D721Med (cell line): ENCODE measurements around the gene KLF2.

Experiments used
- DNase-seq: peaks from one replicate; pipeline ENCODE4 v3.0.0; 2011; ENCODE audit warnings: low spot score; ENCODE audit not compliant: insufficient read length
- FAIRE-seq: peaks from 2 replicates; lab custom pipeline; 2011; peaks lifted over from hg19 to GRCh38; lab: Jason Lieb, UNC
- TF ChIP-seq, protein P1 (sequence below): IDR thresholded peaks from 2 replicates; pipeline ENCODE4 v1.5.1; 2012; ENCODE audit warnings: mild to moderate bottlenecking, control low read depth; ENCODE audit not compliant: insufficient read depth; ENCODE audit errors: missing control alignments

Gene KLF2

DNA sequence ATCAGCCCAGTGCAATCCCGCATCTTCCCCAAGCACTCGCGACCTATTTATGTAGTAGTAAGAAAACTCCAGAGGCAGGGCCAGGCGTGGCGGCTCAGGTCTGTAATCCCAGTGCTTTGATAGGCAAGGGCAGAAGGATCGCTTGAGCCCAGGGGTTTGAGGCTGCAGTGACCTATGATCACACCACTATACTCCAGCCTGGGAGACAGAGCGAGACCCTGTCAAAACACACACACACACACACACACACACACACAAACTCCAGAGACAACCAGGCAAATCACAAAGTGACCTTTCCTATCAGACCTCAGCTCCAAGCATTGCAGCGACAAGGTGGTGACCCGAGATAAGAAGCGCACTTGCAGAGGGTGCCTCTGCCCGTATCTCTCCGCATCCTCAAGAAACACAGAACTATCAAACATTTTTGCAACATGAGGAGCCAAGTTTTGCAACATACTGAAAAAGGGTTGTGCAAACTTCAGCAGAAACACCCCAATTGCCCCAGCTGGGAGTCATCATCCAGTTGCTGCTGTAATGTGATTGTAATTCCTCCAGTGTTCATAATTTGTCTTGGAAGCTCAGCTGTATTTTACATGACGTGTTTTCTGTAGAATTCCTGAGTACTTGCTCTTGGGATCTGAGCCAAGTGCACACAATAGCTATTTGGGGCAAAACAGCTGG, 8.7 kb upstream of the KLF2 start:
- TF ChIP-seq, protein P1, sequence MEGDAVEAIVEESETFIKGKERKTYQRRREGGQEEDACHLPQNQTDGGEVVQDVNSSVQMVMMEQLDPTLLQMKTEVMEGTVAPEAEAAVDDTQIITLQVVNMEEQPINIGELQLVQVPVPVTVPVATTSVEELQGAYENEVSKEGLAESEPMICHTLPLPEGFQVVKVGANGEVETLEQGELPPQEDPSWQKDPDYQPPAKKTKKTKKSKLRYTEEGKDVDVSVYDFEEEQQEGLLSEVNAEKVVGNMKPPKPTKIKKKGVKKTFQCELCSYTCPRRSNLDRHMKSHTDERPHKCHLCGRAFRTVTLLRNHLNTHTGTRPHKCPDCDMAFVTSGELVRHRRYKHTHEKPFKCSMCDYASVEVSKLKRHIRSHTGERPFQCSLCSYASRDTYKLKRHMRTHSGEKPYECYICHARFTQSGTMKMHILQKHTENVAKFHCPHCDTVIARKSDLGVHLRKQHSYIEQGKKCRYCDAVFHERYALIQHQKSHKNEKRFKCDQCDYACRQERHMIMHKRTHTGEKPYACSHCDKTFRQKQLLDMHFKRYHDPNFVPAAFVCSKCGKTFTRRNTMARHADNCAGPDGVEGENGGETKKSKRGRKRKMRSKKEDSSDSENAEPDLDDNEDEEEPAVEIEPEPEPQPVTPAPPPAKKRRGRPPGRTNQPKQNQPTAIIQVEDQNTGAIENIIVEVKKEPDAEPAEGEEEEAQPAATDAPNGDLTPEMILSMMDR, result no peak
- DNase-seq (no peak), FAIRE-seq (no peak)

DNA sequence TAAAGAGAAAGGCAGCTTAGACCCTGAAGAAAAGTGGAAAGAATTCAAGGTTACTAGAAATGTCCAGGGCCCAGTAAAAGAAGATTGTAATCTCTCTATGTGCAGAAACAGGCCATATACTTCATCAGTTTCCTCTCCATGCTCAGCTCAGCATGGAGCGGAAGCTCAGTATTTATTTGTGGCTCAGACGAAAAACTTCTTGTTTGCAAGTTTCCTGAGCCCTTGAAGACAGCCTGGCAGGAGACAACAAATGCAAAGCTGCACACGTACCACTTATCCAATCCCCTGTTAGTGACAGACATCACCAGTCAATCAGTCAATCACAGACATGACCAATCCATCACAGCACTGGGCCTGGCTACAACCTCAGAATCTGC, 8.1 kb upstream of the KLF2 start:
- FAIRE-seq (no peak), DNase-seq (no peak)
- TF ChIP-seq, protein P1, result no peak

DNA sequence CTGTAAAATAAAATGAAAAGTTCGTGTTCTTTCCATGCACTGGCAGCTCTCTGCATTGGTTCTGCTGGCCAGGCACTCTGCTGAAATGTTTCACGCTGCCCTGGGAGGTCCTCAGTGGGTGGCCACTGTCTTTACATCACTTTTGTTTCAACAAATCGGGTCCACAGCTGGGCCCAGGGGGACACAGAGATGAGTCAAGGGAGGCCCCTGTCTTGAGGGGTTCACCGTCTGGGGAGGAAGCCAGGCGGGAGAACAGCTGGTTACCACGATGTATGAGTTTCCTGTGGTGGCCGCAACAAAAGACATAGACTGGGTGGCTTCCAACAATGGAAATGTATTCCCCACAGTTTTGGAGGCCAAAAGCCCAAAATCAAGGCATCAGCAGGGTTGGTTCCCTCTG, 5.1 kb upstream of the KLF2 start:
- TF ChIP-seq, protein P1, result no peak
- DNase-seq (no peak), FAIRE-seq (no peak)

DNA sequence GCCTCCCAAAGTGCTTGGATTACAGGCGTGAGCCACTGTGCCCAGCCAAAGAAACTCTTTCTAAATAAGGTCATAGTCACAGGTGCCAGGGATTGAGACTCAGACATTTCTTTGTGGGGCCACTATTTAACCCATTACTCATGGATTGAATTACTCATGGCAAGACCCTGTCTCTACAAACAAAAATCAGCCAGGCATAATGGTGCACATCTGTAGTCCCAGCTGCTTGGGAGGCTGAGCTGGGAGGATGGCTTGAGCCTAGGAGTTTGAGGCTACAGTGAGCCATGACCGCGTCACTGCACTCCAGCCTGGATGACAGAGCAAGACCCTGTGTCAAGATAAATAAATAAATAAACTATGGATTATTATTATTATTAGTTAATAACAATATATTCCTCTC, 3.6 kb upstream of the KLF2 start:
- DNase-seq (no peak), FAIRE-seq (no peak)
- TF ChIP-seq, protein P1, result no peak

DNA sequence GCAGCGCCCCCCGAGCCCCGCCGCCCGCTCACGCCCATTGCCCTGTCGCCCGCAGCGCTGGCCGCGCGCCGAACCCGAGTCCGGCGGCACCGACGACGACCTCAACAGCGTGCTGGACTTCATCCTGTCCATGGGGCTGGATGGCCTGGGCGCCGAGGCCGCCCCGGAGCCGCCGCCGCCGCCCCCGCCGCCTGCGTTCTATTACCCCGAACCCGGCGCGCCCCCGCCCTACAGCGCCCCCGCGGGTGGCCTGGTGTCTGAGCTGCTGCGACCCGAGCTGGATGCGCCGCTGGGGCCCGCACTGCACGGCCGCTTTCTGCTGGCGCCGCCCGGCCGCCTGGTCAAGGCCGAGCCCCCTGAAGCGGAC, 518 bp downstream of the KLF2 start:
- DNase-seq (no peak), FAIRE-seq (no peak)
- TF ChIP-seq, protein P1, result peak; percentile 9

DNA sequence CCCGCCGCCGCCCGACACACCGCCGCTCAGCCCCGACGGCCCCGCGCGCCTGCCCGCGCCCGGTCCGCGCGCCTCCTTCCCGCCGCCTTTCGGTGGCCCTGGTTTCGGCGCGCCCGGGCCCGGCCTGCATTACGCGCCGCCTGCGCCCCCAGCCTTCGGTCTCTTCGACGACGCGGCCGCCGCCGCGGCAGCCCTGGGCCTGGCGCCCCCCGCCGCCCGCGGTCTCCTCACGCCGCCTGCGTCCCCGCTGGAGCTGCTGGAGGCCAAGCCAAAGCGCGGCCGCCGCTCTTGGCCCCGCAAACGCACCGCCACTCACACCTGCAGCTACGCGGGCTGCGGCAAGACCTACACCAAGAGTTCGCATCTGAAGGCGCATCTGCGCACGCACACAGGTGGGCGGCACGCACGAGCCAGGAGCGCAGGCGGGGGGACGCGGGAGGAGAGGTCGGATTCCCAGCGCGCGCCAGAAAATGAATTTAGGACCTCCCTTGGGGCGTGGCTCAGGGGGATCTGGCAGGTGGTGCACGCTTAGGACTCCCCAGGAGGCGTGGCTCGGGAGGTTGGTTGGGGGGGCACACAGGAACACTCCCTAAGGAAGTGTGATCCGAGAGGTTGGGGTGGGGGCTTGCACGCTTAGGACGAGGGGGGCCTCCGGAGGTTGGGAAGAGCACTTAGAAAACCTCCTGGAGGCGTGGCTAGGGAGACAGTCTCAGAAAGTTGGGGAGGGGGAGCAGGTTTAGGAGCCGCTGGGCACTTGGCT, 1.2 kb downstream of the KLF2 start:
- TF ChIP-seq, protein P1, result no peak
- FAIRE-seq, result no peak
- DNase-seq, result no peak

DNA sequence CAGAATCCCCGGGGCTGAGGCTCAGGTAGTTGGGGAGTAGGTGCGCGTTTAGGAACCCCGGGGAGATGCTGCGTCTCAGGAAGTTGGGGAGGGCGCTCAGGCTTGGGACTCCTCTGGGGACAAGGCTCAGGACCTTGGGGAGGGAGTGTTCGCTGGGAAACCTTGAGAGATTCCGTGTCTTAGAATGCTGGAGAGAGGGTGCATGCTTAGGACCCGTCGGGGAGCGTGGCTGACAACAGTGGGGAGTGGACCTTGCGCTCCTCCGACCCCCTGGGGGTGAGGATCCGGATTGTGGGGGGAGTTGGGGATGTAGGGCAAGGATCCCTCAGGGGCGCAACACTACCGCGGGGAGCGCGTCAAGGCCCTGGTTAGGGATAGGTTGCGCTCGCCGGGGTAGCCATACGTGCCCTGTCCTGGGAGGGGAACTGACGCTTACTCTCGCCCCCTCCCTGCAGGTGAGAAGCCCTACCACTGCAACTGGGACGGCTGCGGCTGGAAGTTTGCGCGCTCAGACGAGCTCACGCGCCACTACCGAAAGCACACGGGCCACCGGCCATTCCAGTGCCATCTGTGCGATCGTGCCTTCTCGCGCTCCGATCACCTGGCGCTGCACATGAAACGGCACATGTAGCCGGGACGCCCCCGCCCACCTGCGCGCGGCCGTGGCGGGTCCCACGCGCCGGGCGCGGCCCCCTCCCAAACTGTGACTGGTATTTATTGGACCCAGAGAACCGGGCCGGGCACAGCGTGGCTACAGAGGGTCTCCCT, 2.0 kb downstream of the KLF2 start:
- FAIRE-seq (no peak), DNase-seq (no peak)
- TF ChIP-seq, protein P1, result no peak
